Measurements from ENCODE around the gene C19orf73.
"Not testable (repeated sequence)": the region's sequence is repeated elsewhere in the genome, so short reads cannot be mapped to it uniquely, and the experiment has no call there.

C19orf73 gene

GRCh38 chr19:49121841-49122240, 2.9 kb upstream of the C19orf73 start:
- not testable (repeated sequence) for DNase-seq (ENCODE audit: low read depth in 2 of 2)

DNA sequence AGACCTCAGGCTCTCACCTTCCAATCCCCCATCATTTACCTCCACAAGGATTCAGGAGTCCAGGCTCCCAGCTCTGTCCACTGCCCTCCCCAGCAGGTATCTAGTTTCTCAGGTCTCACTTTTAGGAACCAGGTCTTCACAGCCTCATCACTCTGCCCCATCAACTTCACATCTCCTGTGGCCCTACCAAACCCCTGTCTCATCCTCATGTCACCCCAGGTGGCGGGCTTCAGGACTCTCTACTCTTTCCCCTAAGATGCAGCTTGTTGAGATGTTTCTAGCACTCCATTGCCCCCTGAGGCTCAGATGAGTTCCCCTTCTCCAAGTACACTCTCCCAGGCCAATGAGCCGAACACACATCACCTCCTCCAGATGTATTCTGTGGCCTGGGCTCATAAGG, 1.9 kb upstream of the C19orf73 start:
- DNase-seq (ENCODE audit: low read depth in 2 of 2), result no peak

- no peak for DNase-seq (ENCODE audit: low read depth in 2 of 2)
Observed at GRCh38 chr19:49120325-49120683, 1.4 kb upstream of the C19orf73 start.

DNA sequence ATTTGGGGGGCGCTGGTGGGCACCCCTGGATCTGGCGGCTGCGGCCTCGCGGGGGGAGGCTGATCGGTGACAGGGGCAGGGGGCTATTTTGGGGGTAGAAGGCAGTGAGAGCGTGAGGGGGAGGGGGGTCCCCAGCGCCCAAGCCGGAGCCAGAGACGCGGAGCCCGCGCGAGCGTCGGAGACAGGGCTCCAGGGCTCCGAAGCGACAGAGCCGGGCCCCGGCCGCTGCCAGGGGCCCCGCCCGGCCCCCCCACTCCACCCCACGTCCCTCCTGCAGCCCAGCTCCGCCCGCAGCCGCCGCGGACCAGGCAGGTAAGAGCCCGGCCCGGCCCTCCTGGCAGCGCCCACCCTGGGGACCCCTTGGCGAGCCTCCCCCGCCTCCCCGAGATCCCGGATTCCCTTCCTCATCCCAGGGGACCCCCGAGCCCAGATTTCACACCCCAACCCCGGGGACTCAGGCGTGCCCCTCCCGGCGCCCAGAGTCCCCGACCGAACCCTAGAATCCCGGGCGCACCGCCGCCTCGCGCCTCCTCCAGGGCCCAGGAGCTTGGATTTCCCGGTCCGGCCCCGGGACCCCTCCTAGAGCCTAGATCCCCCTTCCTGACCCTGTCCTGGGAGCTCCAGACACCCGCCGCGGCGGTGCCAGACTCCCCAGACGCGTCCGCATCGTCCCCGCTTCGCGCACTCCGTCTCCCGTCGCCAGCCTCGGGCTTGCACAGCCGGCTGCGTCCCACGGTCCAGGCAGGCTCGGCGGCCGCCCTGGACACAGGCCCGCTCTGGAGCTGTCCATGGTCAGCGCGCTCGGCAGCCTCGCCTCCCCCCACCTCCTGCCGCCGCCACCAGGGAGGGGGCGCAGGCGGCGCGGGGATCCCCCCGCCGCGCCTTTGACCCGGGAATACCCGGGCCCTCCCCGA, 725 bp upstream of the C19orf73 start, which contains the start of gene PPFIA3:
Gene PPFIA3, plus strand, starts transcription at position 134 of the 914 bp plus-strand sequence. CDS start 8,330 bp downstream, outside the sequence.
- no peak for DNase-seq (ENCODE audit: low read depth in 2 of 2)

- DNase-seq (ENCODE audit: low read depth in 2 of 2), result no peak
Observed at GRCh38 chr19:49117677-49118564, 1.0 kb downstream of the C19orf73 start.

- DNase-seq (ENCODE audit: low read depth in 2 of 2), result no peak
Observed at GRCh38 chr19:49116544-49116943, 2.4 kb downstream of the C19orf73 start.

- no peak for DNase-seq (ENCODE audit: low read depth in 2 of 2)
Observed at GRCh38 chr19:49114630-49115363, 4.1 kb downstream of the C19orf73 start.

DNA sequence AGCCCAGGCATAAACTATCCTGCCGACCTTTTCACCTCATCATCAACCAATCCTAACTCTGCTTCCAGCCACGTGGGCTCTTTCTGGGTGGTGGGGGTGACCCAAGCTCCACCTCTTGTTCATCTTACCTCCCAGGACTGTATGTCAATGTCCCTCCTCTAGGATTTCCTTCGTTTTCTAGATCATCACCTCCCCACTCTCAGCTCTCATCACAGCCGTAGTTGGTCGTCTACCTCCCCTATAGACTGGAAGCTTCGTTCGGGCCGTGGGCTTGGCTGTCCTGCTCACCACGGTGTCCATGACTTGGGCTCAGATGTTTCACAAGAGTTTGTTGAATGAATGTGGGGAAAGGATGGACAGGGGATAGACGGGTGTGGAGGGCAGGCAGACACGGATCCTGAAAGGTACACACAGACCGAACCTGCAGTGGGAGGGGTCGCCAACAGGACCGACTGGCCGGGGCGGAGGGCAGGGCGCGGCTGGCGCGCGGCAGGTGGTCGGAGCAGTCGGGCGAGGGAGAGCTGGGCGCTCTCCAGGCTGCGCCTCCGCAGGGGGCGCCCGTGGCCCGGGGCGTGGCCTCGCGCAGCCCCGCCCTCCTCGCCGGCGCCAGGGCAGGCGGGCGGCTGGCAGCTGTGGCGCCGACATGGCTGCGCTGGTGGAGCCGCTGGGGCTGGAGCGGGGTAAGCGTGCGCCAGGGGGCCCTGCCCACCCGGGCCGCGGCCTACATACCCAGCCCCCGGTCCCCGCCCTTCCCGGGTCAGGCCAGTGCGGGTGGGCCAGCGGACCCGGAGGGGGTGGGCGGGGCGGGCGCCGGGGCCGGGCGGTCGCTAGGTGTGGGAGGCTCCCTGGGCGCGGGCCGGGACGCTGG, 4.9 kb downstream of the C19orf73 start, which contains the start of gene LIN7B:
Gene LIN7B, plus strand, starts transcription at position 609 of the 868 bp plus-strand sequence. Its CDS starts 35 bp downstream, at position 644.
- peak; percentile 10 to 65 for DNase-seq (ENCODE audit: low read depth in 2 of 2)

DNA sequence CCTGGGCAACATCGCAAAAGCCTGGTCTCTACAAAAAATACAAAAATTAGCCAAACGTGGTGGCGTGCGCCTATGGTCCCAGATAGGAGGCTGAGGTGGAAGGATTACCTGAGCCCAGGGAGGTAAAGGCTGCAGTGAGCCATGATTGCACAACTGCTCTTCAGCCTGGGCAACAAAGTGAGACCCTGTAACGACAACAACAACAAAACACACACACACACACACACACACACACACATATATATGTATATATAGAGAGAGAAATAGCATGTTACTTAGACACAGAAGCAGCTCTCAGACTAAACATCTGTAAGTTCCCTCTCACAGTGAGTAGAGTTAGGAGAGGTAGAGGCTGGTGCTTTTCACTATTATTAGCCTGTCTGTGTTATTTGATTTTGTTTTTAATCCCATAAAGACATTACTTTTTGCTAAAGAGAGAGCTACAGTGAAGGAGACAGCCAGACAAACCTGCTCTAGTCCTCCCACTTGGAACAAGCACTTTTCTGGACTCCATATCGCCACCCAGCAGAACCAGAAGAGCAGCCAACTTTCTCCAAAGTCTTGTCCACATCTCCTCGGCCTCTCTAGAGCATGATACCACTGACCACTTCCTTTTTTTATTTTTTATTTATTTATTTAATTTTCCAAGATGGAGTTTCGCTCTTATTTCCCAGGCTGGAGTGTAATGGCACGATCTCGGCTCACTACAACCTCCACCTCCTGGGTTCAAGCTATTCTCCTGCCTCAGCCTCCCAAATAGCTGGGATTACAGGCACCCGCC, 7.5 kb downstream of the C19orf73 start:
- DNase-seq (ENCODE audit: low read depth in 2 of 2), result no peak

- no peak for DNase-seq (ENCODE audit: low read depth in 2 of 2)
Observed at GRCh38 chr19:49110567-49110966, 8.4 kb downstream of the C19orf73 start.

DNA sequence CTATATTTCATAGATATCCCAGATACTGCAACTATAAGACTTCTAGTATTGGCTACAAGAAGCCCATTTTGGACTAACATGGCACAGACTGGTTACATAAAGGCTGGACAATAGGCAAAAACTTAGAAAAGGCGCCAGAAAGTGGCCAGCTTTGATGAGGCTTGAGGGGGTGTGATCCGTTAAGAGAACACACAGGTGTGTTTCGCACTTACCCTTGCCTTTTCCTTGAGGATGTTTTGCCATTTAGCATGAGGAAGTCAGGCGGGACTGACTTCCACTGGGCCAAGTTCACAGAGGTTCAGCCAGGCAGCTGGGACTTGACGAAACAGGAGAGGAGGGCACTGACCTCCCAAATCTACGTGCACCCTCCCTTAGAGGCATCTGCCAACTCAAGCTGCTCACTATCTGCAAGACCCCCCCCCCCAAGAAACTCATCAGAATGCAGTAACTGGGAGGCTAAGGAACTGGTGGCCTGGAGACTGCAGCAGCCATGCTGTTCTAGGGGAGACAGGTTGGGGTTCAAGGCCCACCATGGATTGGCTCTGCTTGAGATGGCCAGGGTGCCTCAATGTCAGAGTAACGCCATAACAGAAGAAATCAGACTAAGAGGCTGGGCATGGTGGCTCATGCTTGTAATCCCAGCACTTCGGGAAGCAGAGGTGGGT, 9.2 kb downstream of the C19orf73 start:
- no peak for DNase-seq (ENCODE audit: low read depth in 2 of 2)

GRCh38 chr19:49109051-49109450, 9.9 kb downstream of the C19orf73 start:
- DNase-seq (ENCODE audit: low read depth in 2 of 2), result no peak

GRCh38 chr19:49107625-49108459, 11.1 kb downstream of the C19orf73 start:
- no peak for DNase-seq (ENCODE audit: low read depth in 2 of 2)

- DNase-seq (ENCODE audit: low read depth in 2 of 2), result peak in 1 of 2 donors; percentile 30
Observed at GRCh38 chr19:49106648-49107135, 12.3 kb downstream of the C19orf73 start.

DNA sequence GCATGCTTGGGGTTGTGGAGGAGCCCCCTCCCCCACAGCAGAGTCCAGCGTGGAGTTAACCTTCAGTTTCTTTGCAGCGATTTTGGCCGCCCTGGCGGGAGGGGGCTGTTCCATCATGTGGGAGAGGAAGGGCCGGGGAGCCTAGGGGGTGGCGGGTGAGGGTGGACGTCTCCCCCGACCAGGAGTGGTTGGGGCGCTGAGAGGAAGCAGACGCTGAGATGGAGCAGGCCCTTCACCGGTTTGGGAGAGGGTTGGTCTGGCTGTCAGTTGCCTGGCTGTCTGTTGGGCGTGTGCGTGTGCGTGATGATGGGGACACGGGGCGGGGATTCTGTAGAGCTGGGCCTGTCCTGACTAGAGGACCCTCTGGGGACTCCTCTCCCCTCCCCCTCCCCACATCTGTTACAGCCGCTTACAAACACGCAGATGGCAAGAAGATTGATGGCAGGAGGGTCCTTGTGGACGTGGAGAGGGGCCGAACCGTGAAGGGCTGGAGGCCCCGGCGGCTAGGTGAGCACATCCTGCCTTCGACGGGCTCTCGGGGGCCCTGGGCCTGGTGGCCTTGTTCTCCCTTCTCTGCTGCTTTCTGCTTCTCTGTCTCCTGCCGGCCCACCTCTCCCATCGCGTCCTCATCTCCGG, 14.6 kb downstream of the C19orf73 start:
- no peak for DNase-seq (ENCODE audit: low read depth in 2 of 2)

DNA sequence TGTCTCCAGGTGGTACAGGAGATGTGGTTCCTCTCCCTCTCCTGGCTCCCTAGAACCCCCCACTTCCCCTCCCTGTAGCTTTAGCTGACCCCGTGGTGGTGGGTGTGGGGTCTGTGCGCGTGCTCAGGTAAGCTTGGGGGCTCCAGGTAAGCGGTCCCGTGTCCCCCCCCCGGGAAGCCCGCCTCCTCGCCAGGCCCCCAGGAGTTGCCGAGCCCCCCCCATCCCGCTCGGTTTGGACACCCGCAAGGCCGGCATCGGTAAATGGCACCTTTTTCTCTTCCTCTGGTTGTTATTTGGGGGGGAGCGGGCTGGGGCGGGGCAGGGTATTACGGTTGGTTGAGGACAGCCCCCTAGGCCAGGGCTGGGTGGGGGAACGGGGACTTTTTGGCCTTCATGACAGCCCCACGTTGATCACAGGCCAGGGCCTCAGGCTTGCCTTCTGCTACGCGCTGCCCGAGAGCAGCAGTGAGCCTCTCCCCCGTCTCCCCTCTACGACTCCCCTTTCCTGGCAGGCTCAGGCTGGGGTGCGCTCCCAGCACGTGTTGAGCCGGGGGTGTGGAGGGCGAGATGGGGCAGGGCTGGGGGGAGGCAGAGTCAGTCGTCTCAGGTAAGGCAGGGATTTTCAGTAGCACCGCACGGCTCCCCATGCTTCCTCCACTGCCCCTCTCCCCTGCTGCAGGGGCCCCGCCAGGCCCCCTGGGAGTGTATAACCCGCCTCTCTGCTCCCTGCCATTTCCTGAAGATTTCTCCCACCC, 15.4 kb downstream of the C19orf73 start:
- no peak for DNase-seq (ENCODE audit: low read depth in 2 of 2)

GRCh38 chr19:49102303-49102702, 16.6 kb downstream of the C19orf73 start:
- no peak for DNase-seq (ENCODE audit: low read depth in 2 of 2)

Data from stimulated activated CD8-positive, alpha-beta memory T cell treated with anti-CD3 and anti-CD28 coated beads, Interleukin-15, amount 100 ng/mL, for 4 hours (primary cell).